Glomerular visceral epithelial cell (primary cell): ENCODE data around the gene CBX5.
"Not testable (repeated sequence)": the region's sequence is repeated elsewhere in the genome, so short reads cannot be mapped to it uniquely, and the experiment has no call there.

Experiments used
- DNase-seq: peaks from one replicate; pipeline ENCODE4 v3.0.0-alpha.2; 2016; ENCODE audit errors: extremely low spot score

The CBX5 gene

GRCh38 chr12:54279632-54280467, at the start of gene CBX5:
TSS of gene CBX5 (minus strand) at chr12:54280122. CDS start at chr12:54257650, 22,472 bp downstream.
- DNase-seq, result peak; percentile 99

GRCh38 chr12:54328595-54329337, 48.8 kb upstream of the CBX5 start:
- DNase-seq, result no peak

GRCh38 chr12:54325442-54326109, 45.7 kb upstream of the CBX5 start:
- DNase-seq, result not testable (repeated sequence)

GRCh38 chr12:54324617-54325441, 44.9 kb upstream of the CBX5 start, which contains the start of gene COPZ1:
TSS of gene COPZ1 (plus strand) at chr12:54325131. CDS start at chr12:54325164, 33 bp downstream.
- DNase-seq, result peak; percentile 99

GRCh38 chr12:54321363-54321762, 41.4 kb upstream of the CBX5 start:
- DNase-seq, result no peak

GRCh38 chr12:54312309-54312708, 32.4 kb upstream of the CBX5 start:
- DNase-seq, result not testable (repeated sequence)

- no peak for DNase-seq
Observed at GRCh38 chr12:54311051-54311450, 31.1 kb upstream of the CBX5 start.

GRCh38 chr12:54306925-54307741, 27.2 kb upstream of the CBX5 start:
- DNase-seq, result peak; percentile 43

GRCh38 chr12:54304187-54304810, 24.4 kb upstream of the CBX5 start:
- DNase-seq, result peak; percentile 50

- no peak for DNase-seq
Observed at GRCh38 chr12:54303640-54304039, 23.7 kb upstream of the CBX5 start.

- DNase-seq, result no peak
Observed at GRCh38 chr12:54301428-54302048, 21.6 kb upstream of the CBX5 start.

GRCh38 chr12:54300732-54301427, 21.0 kb upstream of the CBX5 start, which contains the start of gene NFE2:
TSS of gene NFE2 (minus strand) at chr12:54301015. CDS start at chr12:54295248, 5,767 bp downstream.
- peak; percentile 79 for DNase-seq

- DNase-seq, result no peak
Observed at GRCh38 chr12:54300225-54300731, 20.4 kb upstream of the CBX5 start.

- no peak for DNase-seq
Observed at GRCh38 chr12:54299515-54300224, 19.7 kb upstream of the CBX5 start.

- DNase-seq, result no peak
Observed at GRCh38 chr12:54298904-54299303, 19.0 kb upstream of the CBX5 start.

- DNase-seq, result no peak
Observed at GRCh38 chr12:54296393-54297099, 16.6 kb upstream of the CBX5 start.

- no peak for DNase-seq
Observed at GRCh38 chr12:54294953-54295566, 15.1 kb upstream of the CBX5 start.
